ENCODE results near the gene TMEM254.

DNA sequence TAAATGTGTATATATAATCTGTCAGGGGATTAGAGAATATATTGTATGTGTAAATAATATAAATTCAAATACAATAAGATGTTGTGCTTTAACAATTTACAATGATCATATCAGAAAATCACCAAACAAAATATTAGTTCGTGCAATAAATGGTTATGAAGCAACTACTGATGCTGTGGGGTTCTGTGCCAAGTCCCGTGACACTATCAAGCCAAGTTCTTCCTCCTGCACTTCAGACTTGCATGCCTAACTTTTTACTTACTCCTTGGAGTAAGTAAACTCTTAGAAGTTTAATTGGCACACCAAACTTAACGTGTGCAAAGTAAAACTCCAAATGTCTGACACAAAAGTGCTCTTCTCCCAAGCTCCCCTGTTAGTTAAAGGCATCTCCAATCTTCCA is 26.5 kb upstream of the TMEM254 start:
- TF ChIP-seq, protein P1, sequence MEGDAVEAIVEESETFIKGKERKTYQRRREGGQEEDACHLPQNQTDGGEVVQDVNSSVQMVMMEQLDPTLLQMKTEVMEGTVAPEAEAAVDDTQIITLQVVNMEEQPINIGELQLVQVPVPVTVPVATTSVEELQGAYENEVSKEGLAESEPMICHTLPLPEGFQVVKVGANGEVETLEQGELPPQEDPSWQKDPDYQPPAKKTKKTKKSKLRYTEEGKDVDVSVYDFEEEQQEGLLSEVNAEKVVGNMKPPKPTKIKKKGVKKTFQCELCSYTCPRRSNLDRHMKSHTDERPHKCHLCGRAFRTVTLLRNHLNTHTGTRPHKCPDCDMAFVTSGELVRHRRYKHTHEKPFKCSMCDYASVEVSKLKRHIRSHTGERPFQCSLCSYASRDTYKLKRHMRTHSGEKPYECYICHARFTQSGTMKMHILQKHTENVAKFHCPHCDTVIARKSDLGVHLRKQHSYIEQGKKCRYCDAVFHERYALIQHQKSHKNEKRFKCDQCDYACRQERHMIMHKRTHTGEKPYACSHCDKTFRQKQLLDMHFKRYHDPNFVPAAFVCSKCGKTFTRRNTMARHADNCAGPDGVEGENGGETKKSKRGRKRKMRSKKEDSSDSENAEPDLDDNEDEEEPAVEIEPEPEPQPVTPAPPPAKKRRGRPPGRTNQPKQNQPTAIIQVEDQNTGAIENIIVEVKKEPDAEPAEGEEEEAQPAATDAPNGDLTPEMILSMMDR (conservative IDR thresholded peaks at IDR 0.05 in 1 of 2, IDR thresholded peaks at IDR 0.05 in 1 of 2; ENCODE audit: low read depth in 1 of 2, low read length in 2 of 2), result no peak
- no peak for TF ChIP-seq EZH2 (IDR thresholded peaks at IDR 0.05; ENCODE audit: low read length, missing control alignments)
